Stimulated activated CD8-positive, alpha-beta memory T cell treated with anti-CD3 and anti-CD28 coated beads, Interleukin-4, amount 100 ng/mL, for 24 hours (primary cell): Measurements from ENCODE around the gene ZNF839.

Source experiments
- DNase-seq: peaks from one replicate; pipeline ENCODE4 v3.0.0-alpha.2; 2020; ENCODE audit warnings: low read depth

Gene ZNF839

DNA sequence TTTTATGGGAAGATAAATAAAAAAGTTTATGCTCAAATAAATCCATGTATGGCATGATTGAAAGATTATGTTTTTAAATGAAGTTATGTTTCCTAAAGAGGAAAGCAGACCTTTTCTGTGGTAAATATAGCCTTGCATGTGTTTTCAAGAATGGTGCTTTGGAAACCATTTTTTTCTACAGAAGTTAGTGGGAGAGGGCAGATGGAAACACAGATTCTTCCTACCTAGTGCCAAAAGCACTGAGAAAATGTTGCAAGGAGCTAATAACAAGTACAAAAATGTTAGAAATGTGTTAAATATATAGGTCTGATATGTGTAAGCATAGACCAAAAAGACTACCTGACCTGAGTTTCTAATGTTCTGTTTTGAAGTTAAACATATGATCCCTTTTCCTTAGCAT, 67.5 kb downstream of the ZNF839 start:
- no peak for DNase-seq

- no peak for DNase-seq
These were observed 69.7 kb downstream of the ZNF839 start for GRCh38 chr14:102389246-102389645.

- no peak for DNase-seq
These were observed 70.7 kb downstream of the ZNF839 start for GRCh38 chr14:102390064-102390855.
